SU-DHL-6 (cell line): Measurements from ENCODE around the gene EPB41L2.

Experiments used
- EZH2phosphoT487 ChIP-seq: fragments of 200-600 bp; sonication (generic), shearing (Covaris generic); conservative IDR thresholded peaks from 2 replicates; pipeline ENCODE4 v1.6.1; 2018; ENCODE audit warnings: mild to moderate bottlenecking, antibody characterized with exemption, low read length, moderate library complexity, mixed read lengths
- TF ChIP-seq, protein P1 (sequence below): fragments of 200-600 bp; sonication (generic); IDR thresholded peaks from one replicate; pipeline ENCODE4 v1.5.1; 2017; ENCODE audit warnings: antibody characterized with exemption, mild to moderate bottlenecking, low read length, moderate library complexity; ENCODE audit not compliant: insufficient read depth, poor library complexity, severe bottlenecking

DNA sequence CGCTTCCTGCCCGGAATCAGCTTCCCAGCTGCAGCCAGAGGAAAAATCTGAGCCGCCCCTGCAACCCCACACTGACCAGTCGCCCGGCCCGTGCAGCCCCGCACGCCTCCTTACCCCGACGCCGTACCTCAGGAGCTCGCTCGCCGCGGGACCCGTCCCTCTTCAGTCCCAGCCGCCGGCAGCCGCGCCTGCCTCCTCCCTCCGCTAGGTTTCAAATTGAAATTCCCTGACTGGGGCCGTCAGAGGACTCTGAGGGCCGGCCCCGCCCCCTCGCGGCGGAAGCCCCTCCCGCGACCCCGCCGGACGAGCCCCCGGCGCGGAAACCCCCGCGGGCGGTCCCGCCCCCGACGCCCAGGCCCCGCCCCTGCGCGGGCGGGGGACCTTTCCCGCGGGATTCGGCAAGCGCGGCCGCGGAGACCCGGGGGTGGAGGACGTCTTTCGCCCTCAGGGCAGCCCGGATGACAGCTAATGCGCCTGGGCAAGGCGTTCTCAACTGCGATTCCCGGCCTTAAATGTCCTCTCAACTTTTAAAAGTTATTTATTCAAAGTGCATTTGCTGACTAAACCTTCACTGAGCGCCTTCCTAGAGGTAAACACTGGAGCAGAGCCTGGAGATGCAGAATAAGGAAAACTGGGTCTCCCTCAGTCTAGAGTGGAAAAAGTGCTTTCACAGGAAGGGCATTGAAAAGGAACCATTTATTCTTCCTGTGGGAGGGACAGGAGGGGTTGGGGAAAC, at the start of gene EPB41L2:
- no peak for TF ChIP-seq EZH2phosphoT487
- TF ChIP-seq, protein P1, sequence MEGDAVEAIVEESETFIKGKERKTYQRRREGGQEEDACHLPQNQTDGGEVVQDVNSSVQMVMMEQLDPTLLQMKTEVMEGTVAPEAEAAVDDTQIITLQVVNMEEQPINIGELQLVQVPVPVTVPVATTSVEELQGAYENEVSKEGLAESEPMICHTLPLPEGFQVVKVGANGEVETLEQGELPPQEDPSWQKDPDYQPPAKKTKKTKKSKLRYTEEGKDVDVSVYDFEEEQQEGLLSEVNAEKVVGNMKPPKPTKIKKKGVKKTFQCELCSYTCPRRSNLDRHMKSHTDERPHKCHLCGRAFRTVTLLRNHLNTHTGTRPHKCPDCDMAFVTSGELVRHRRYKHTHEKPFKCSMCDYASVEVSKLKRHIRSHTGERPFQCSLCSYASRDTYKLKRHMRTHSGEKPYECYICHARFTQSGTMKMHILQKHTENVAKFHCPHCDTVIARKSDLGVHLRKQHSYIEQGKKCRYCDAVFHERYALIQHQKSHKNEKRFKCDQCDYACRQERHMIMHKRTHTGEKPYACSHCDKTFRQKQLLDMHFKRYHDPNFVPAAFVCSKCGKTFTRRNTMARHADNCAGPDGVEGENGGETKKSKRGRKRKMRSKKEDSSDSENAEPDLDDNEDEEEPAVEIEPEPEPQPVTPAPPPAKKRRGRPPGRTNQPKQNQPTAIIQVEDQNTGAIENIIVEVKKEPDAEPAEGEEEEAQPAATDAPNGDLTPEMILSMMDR: no peak
